HCT116 (cell line): ENCODE results near the gene PPFIA1. TPM values are rescaled to one million over a fixed set of nuclear protein-coding genes. Genes with fewer than 3 reads are reported as not detected.

Source experiments
- ATAC-seq: fragments of 200-7000 bp; cut with Tn5 transposase; 2 replicates; pipeline ENCODE4 v1.9.1; 2020; ENCODE audit warnings: mild to moderate bottlenecking, moderate library complexity
- BruUV-seq: library from RNA; stranded (reverse); fragments of 400-500 nt; replicated peaks from 2 replicates; lab custom pipeline; 2021; lab: Mats Ljungman, UMichigan
- CTCF ChIA-PET: fragments of 300-600 bp; sonication (Branson Sonifier 250); formaldehyde crosslinking; loops from one replicate; lab custom pipeline; 2021; ENCODE audit warnings: antibody characterized with exemption; lab: Charles Lee
- POLR2A ChIA-PET: fragments of 300-600, 350-600 bp; sonication (Branson Sonifier 250); formaldehyde crosslinking; loops from one replicate; lab custom pipeline; 2021; ENCODE audit warnings: antibody characterized with exemption; lab: Charles Lee
- RAD21 ChIA-PET, 2 experiments: fragments of 300-600 bp; sonication (Branson Sonifier 250); formaldehyde crosslinking; loops; one replicate each; lab custom pipeline; 2023; ENCODE audit warnings: low total read pairs in 2 of 2; ENCODE audit not compliant: uncharacterized antibody in 2 of 2, unreplicated experiment in 2 of 2, low non-redundant PET in 1 of 2; lab: Charles Lee
- DNase-seq: peaks from one replicate; pipeline ENCODE4 v3.0.0-alpha.2; 2010; ENCODE audit warnings: low read depth, low spot score
- H2AFZ ChIP-seq: fragments of 200-600 bp; shearing (Covaris generic), sonication (generic); 2 replicates; pipeline ENCODE4 v1.6.1; 2017; ENCODE audit warnings: low read depth, mixed run types, mixed read lengths, antibody characterized with exemption, low read length; ENCODE audit not compliant: poor library complexity, severe bottlenecking
- H3K27ac ChIP-seq: 2 replicates; pipeline ENCODE4 v1.5.1; 2012; ENCODE audit warnings: low read depth, low read length
- H3K27me3 ChIP-seq: fragments of 200-600 bp; sonication (generic); 2 replicates; pipeline ENCODE4 v1.6.1; 2016; ENCODE audit warnings: mixed run types, low read length, mixed read lengths; ENCODE audit not compliant: insufficient read depth
- H3K36me3 ChIP-seq, 2 experiments: fragments of 200-500 bp in 1 of 2; fragments of 200-600 bp in 1 of 2; sonication (Bioruptor generic) in 1 of 2; sonication (generic) in 1 of 2; 2 replicates each; pipeline versions ENCODE4 v1.5.1 to v1.6.1; 2014 to 2016; ENCODE audit warnings: low read length in 2 of 2, inconsistent platforms in 1 of 2, mixed read lengths in 1 of 2, mixed run types in 1 of 2; ENCODE audit not compliant: insufficient read depth in 2 of 2, control insufficient read depth in 1 of 2
- H3K4me1 ChIP-seq, 2 experiments: fragments of 200-600 bp in 1 of 2; sonication (generic) in 1 of 2; 2 replicates each; pipeline versions ENCODE4 v1.5.1 to v1.6.1; 2012 to 2017; ENCODE audit warnings: low read length in 2 of 2, inconsistent platforms in 1 of 2, mild to moderate bottlenecking in 1 of 2, mixed read lengths in 1 of 2, mixed run types in 1 of 2, moderate library complexity in 1 of 2; ENCODE audit not compliant: insufficient read depth in 2 of 2, control insufficient read depth in 1 of 2
- H3K4me2 ChIP-seq: fragments of 200-600 bp; sonication (generic); 2 replicates; pipeline ENCODE4 v1.6.1; 2017; ENCODE audit warnings: mixed run types, low read length, mixed read lengths
- H3K4me3 ChIP-seq, 2 experiments: fragments of 200-600 bp in 1 of 2; sonication (generic) in 1 of 2; replicated peaks in 1 of 2; 2 replicates each; pipeline ENCODE4 v1.5.1; 2011 to 2016; ENCODE audit warnings: low read length in 2 of 2, control low read depth in 1 of 2, low read depth in 1 of 2, mild to moderate bottlenecking in 1 of 2, mixed read lengths in 1 of 2, mixed run types in 1 of 2
- H3K79me2 ChIP-seq: fragments of 200-600 bp; sonication (generic); 2 replicates; pipeline ENCODE4 v1.6.1; 2017; ENCODE audit warnings: mild to moderate bottlenecking, mixed run types, low read length, moderate library complexity, mixed read lengths; ENCODE audit not compliant: insufficient read depth
- H3K9ac ChIP-seq: fragments of 200-600 bp; sonication (generic); 2 replicates; pipeline ENCODE4 v1.6.1; 2016; ENCODE audit warnings: low read length, mixed read lengths
- H3K9me2 ChIP-seq: fragments of 200-600 bp; sonication (generic), shearing (Covaris generic); 2 replicates; pipeline ENCODE4 v1.6.1; 2017; ENCODE audit warnings: mixed run types, mild to moderate bottlenecking, moderate library complexity; ENCODE audit not compliant: insufficient read depth
- H3K9me3 ChIP-seq, 2 experiments: fragments of 200-500 bp in 1 of 2; fragments of 200-600 bp in 1 of 2; sonication (Bioruptor generic) in 1 of 2; sonication (generic) in 1 of 2; 2 replicates each; pipeline ENCODE4 v1.6.1; 2014 to 2017; ENCODE audit warnings: low read length in 2 of 2, mixed read lengths in 2 of 2, inconsistent platforms in 1 of 2, low read depth in 1 of 2, mild to moderate bottlenecking in 1 of 2, mixed run types in 1 of 2, moderate library complexity in 1 of 2; ENCODE audit not compliant: control insufficient read depth in 1 of 2, insufficient read depth in 1 of 2
- H4K20me1 ChIP-seq: fragments of 200-600 bp; sonication (generic), shearing (Covaris generic); 2 replicates; pipeline ENCODE4 v1.6.1; 2017; ENCODE audit warnings: mixed run types, mild to moderate bottlenecking, moderate library complexity; ENCODE audit not compliant: insufficient read depth
- CBX3 ChIP-seq: IDR thresholded peaks from 2 replicates; pipeline ENCODE4 v1.6.1; 2012; ENCODE audit warnings: low read depth
- EGR1 ChIP-seq: IDR thresholded peaks from 2 replicates; pipeline ENCODE4 v1.6.1; 2012; ENCODE audit warnings: low read depth
- FOSL1 ChIP-seq: IDR thresholded peaks from 2 replicates; pipeline ENCODE4 v1.6.1; 2012; ENCODE audit warnings: low read depth
- JUND ChIP-seq: IDR thresholded peaks from 2 replicates; pipeline ENCODE4 v1.6.1; 2012
- POLR2A ChIP-seq: IDR thresholded peaks from 2 replicates; pipeline ENCODE4 v1.7.0; 2011; ENCODE audit warnings: borderline replicate concordance; ENCODE audit not compliant: insufficient read depth, insufficient read length; ENCODE audit errors: extremely low read depth
- SIN3A ChIP-seq: IDR thresholded peaks from 2 replicates; pipeline ENCODE4 v1.6.1; 2012; ENCODE audit warnings: low read depth
- SRF ChIP-seq: IDR thresholded peaks from 2 replicates; pipeline ENCODE4 v1.6.1; 2012; ENCODE audit warnings: low read depth
- YY1 ChIP-seq: IDR thresholded peaks from 2 replicates; pipeline ENCODE4 v1.6.1; 2011; ENCODE audit warnings: low read length, low read depth, moderate library complexity, mild to moderate bottlenecking; ENCODE audit not compliant: insufficient replicate concordance; ENCODE audit errors: extremely low read depth
- ZBTB33 ChIP-seq: IDR thresholded peaks from 2 replicates; pipeline ENCODE4 v1.6.1; 2011; ENCODE audit warnings: mild to moderate bottlenecking, low read length, moderate library complexity; ENCODE audit not compliant: insufficient replicate concordance; ENCODE audit errors: extremely low read depth
- ZNF274 ChIP-seq: fragments of 200-500 bp; sonication (Bioruptor generic); IDR thresholded peaks from 2 replicates; pipeline ENCODE4 v1.6.1; 2014; ENCODE audit warnings: mild to moderate bottlenecking, low read depth, low read length, inconsistent platforms
- intact Hi-C: fragments of 100-400 bp; cut with micrococcal nuclease; formaldehyde crosslinking; loops from 2 replicates; pipeline ENCODE4 v1.10.0; 2022
- total RNA-seq: library from RNA; stranded (reverse); gene quantifications from one replicate; pipeline ENCODE4 v1.2.1, GENCODE V29; 2021; ENCODE audit not compliant: unreplicated experiment
- TF ChIP-seq, protein P1 (sequence below), 3 experiments: fragments of 200-600 bp in 1 of 3; sonication (generic) in 1 of 3; IDR thresholded peaks in 2 of 3; conservative IDR thresholded peaks in 1 of 3; 2 replicates each; pipeline ENCODE4 v1.5.1; 2012 to 2017; ENCODE audit warnings: low read depth in 2 of 3, low read length in 2 of 3, antibody characterized with exemption in 1 of 3, borderline replicate concordance in 1 of 3, control low read depth in 1 of 3, mild to moderate bottlenecking in 1 of 3, mixed read lengths in 1 of 3, mixed run types in 1 of 3, moderate library complexity in 1 of 3; ENCODE audit not compliant: insufficient read depth in 1 of 3
- TF ChIP-seq, protein P2 (sequence below): IDR thresholded peaks from 2 replicates; pipeline ENCODE4 v1.6.1; 2012

PPFIA1 gene
- total RNA-seq, 1 experiment from 2014 or later: 48.6 TPM

DNA sequence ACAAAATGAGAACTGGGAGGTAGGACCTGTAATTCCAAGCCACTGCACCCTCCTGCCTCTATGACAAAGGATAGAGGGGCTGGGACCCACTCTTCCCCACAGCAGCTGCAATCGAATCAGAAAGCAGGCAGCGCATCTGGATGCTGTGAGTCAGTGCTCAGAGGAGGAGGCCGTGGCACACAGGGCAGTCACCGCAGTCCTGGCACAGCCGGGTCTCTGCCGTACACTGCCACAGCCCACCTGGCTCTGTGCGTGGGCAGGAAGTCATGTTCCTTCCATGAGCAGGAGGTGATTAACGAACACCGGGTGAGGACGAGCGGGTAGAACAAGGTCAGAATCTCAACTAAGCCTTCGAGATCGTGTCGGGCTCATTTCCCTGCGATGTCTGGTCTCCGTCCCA, 30.2 kb upstream of the PPFIA1 start:
- intact Hi-C loops: no loop called here
- Histone ChIP-seq H4K20me1 (no peaks in the 10 kb centered on the region), H3K4me3 (no peak overlapping the region), H3K9ac (no peak overlapping the region), H3K4me1 (peaks cover 0 to 20% of the 10 kb centered on the region in 2 experiments; a peak in 2 of 4 replicates)
- DNase-seq: no peak
- no TSS peak for BruUV-seq
- ChIA-PET POLR2A (no interaction called here), CTCF (no interaction called here)
- TF ChIP-seq SRF (no peak), ZNF274 (no peak)
- TF ChIP-seq, all 23 proteins: peak for 0
- Histone ChIP-seq H2AFZ (no peak overlapping the region), H3K27ac (no peak overlapping the region), H3K27me3 (no peaks in the 10 kb centered on the region; the same call in 1 of the 2 replicates), H3K4me2 (no peak overlapping the region), H3K9me2 (no peaks in the 10 kb centered on the region), H3K9me3 (no peaks in the 10 kb centered on the region), H3K36me3 (no peaks in the 10 kb centered on the region), H3K79me2 (no peaks in the 10 kb centered on the region)
- RAD21 ChIA-PET: no interaction called here
- no peak for ATAC-seq

DNA sequence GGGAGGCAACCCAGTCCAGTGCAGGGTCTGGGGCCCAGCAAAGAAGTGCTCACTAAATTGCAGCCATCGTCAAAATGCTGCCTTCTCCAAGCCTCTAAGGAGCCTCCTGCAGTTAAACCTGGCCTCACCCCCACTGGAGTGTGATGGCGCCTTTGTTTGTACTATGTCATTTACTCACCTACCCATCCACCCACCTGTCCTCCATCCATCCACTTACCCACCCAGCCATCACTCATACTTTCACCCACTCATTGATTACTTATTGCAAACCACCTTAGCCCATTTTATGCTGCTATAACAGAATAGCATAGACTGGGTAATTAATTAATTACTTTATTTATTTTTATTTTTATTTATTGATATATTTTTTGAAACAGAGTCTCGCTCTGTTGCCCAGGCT, 28.8 kb upstream of the PPFIA1 start:
- no peak overlapping the region for H3K9ac ChIP-seq
- H4K20me1 ChIP-seq: no peaks in the 10 kb centered on the region
- no peaks in the 10 kb centered on the region for H3K9me3 ChIP-seq
- H3K4me1 ChIP-seq: peaks cover 0 to 13% of the 10 kb centered on the region in 2 experiments; a peak in 2 of 4 replicates
- no peaks in the 10 kb centered on the region for H3K36me3 ChIP-seq
- TF ChIP-seq, protein P1, sequence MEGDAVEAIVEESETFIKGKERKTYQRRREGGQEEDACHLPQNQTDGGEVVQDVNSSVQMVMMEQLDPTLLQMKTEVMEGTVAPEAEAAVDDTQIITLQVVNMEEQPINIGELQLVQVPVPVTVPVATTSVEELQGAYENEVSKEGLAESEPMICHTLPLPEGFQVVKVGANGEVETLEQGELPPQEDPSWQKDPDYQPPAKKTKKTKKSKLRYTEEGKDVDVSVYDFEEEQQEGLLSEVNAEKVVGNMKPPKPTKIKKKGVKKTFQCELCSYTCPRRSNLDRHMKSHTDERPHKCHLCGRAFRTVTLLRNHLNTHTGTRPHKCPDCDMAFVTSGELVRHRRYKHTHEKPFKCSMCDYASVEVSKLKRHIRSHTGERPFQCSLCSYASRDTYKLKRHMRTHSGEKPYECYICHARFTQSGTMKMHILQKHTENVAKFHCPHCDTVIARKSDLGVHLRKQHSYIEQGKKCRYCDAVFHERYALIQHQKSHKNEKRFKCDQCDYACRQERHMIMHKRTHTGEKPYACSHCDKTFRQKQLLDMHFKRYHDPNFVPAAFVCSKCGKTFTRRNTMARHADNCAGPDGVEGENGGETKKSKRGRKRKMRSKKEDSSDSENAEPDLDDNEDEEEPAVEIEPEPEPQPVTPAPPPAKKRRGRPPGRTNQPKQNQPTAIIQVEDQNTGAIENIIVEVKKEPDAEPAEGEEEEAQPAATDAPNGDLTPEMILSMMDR (IDR thresholded peaks at IDR 0.05 in 2 of 3, conservative IDR thresholded peaks at IDR 0.05 in 1 of 3; ENCODE audit: borderline replicate concordance in 1 of 3, insufficient read depth in 1 of 3, low read depth in 2 of 3, low read length in 2 of 3): no peak
- TF ChIP-seq ZBTB33 (no peak), CBX3 (no peak), POLR2A (no peak), SIN3A (no peak), YY1 (no peak), EGR1 (no peak), FOSL1 (no peak), JUND (no peak)
- TF ChIP-seq, protein P2, sequence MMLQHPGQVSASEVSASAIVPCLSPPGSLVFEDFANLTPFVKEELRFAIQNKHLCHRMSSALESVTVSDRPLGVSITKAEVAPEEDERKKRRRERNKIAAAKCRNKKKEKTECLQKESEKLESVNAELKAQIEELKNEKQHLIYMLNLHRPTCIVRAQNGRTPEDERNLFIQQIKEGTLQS: no peak
- CTCF ChIA-PET: no interaction called here
- POLR2A ChIA-PET: no interaction called here
- no peak overlapping the region for H3K4me3 ChIP-seq
- ATAC-seq (no peak), DNase-seq (no peak)
- no peaks in the 10 kb centered on the region for H3K9me2 ChIP-seq
- H2AFZ ChIP-seq: no peak overlapping the region
- H3K4me2 ChIP-seq: no peak overlapping the region
- H3K27ac ChIP-seq: no peak overlapping the region
- intact Hi-C loops: no loop called here
- BruUV-seq: no TSS peak
- RAD21 ChIA-PET: interaction anchor here in 1 of 2 experiments (0.6 kb wide), 1 partner anchor 41 kb away, joined by 3 read pairs; no protein-coding TSS in a partner anchor
- no peaks in the 10 kb centered on the region for H3K79me2 ChIP-seq
- no peaks in the 10 kb centered on the region; the same call in 1 of the 2 replicates for H3K27me3 ChIP-seq
